DMS153 treated with DMSO at 0.1 percent for 48 hours (cell line): ENCODE results near the gene GCN1.

Source experiments
- DNase-seq: peaks from one replicate; lab custom pipeline; 2025; ENCODE audit not compliant: unreplicated experiment; lab: John Stamatoyannopoulos, UW

GCN1 gene

DNA sequence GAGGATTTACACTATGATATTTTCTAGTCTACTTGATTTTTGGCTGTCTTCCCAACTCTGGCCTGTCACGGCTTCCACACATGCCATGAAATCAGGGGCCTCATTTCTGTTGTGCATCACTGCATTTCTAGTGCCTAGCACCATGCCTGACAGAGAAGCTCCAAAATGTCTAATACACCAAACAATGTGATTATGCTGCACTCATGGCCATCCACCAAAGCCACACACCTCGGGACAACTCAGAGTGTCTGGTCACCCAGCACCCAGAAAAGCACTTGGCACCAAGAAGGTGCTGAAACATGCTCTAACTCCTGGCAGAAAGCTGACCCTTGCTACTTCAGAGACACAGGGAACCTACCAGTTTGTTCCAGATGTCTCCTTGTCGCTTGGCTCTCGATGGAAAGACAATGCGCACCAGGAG lies 11.3 kb downstream of the GCN1 start:
- DNase-seq = no peak

DNA sequence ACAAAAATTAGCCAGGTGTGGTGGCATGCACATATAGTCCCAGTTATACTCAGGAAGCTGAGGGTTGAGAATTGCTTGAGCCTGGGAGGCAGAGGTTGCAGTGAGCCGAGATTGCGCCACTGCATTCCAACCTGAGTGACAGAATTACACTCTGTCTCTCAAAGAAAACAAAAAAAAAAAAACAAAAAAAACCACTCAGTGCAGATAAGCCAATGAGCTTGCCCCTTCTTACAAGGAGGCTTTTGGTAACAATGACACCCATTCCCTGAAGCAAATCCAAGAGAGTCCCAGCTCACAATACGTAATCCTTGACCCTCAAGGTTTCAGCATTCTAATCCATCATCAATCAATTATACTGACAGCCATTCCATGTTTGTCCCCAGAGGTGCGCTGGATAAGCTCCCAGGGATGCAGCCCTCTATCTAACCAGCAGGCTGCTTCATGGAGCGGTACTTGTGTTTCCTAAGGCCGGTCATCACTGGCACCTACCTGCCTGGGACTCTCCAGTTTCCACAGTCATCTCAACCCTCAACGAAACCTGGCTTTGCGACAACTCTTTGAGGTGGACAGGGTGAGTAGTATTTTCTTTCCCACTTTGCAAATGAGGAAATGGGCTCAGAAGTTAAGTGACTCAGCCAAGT lies 12.4 kb downstream of the GCN1 start:
- no peak for DNase-seq

DNA sequence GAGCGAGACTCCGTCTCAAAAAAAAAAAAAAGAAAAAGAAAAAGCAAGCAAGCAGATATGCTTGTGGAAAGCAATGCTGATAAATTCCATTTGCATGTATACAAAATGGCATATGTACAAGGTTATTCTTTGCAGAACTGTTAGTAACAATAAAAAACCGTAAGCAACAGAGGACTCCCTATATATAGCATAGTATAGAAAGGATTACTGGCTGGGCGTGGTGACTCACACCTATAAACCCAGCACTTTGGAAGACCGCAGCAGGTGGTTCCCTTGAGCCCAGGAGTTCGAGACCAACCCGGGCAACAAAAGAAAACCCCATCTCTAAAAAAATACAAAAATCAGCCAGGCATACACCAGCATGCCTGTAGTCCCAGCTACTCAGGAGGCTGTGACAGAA lies 13.5 kb downstream of the GCN1 start:
- DNase-seq = no peak

DNA sequence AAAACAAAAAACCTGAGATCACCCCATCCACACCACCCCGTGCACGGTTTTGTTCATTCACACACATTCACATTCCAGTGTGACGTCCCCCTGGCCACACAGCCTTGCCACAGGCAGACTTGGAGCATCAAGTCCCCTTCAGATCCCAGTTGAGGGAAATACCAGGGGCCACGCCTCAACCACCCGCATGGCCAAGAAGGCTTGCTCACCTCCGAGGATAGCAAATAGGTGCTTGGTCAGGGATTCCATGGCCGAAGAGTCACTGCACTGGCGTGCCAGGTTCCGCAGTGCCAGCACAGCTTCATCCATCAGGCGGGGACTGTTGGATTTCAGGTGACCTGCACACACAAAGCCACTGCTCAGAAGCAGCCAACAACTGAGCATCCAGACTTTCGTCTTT lies 19.0 kb downstream of the GCN1 start:
- no peak for DNase-seq

DNA sequence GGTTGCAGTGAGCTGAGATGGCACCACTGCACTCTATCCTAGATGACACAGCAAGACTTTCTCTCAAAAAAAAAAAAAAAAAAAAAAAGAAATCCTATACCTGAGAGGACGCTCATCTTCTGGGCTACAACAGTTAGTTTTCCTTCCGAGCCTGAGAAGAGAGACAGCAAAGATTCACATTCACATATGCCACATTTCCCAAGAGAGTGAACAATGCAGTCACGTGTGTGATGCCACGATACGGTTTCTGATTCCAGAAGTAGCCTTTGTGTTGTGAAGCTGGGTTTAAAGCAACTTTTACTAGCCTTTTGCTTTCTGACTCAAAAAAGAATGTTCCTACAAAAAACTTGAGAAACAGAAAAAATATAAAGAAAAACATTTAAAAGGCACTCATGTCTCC lies 19.5 kb downstream of the GCN1 start:
- no peak for DNase-seq

DNA sequence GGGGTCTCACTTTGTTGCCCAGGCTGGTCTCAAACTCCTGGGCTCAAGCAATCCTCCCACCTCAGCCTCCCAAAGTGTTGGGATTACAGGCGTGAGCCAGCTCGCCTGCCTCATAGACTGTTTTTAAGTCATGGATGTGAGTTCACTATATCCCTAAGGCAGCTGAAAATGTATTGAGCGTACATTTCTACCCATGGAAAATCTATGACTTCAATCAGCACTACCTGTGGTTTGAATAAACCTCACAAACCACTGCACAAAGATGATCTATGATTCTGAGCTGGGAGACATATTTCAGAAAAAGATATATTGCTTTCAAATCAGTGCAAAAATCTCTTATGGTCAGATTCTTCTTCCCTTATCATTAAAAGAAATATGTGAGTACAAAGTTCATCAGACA lies 22.5 kb downstream of the GCN1 start:
- DNase-seq = no peak

DNA sequence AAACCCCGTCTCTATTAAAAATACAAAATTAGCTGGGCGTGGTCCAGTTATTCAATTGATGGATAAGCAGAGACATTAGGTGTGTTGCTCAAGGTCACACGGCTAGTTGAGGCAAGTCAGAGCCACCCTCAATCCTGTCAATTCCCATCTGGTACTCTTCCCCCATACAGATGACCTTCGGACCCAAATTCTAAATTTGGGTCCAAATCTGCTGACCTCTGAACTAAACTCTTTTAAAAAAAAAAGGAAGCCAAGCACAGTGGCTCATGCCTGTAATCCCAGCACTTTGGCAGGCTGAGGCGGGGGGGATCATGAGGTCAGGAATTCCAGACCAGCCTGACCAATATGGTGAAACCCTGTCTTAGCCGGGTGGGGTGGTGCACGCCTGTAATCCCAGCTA lies 23.9 kb downstream of the GCN1 start:
- DNase-seq = no peak

DNA sequence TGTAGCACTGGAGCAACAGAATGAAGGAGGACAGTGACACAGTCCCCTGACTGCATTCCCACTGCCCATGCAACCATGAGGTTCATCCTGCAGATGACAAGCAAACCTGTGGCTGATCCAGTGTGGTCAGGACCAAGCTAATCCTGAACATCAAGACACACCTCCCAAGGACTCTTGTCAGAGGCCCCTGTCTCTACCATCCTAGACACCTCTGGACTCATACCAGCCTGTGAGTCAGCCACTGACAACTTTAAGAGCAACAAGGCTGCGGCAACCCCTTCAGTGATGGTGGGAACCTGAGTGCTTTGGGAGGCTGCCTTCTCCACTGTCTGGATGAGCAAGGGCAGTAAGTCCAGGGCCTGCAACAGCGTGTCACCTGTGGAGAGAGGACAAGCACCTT lies 24.6 kb downstream of the GCN1 start:
- no peak for DNase-seq

DNA sequence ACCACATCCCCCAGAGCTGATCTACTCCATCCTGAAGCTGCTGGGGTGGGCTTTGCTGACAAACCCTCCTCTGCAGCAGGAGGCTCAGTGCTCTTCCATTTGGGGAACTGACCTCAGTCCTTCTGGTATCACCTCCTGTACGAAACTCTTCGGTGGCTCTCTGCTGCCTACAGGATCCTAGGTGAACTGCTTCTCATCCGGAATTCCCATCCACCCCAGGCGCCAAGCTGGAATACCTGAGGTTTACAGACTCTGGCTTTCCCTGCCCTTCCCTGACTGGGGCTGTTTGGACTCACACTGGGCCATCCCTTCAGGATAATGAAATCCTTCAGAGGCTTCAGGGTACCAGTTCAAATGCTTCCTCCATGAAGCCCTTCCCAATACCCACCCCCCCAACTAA lies 26.2 kb downstream of the GCN1 start:
- no peak for DNase-seq

DNA sequence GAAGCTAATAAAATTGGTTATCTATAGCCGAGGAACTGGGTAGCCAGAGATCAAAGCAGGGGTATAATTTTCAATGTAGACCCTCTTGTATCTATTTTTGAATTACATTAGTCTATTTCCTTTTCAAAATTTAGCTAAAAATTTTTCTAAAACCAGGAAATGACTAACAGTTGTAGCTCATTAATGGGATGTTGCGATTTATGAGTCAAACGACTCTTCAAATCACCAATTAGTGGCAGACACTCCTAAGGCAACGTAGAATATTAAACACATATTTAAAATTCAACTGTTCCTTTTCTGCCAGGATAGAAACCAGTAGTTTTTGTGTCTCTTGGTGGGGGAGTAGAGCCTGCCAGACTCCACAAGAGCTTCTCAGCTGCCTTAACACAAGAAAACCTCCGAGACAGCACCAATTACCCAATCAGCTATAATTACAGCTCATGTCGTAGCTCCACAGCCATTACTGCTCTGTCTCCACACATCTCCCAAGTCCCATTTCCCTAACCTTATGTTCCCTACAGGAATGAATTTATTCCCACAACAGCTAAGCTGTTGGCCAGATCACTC lies 26.9 kb downstream of the GCN1 start:
- DNase-seq = no peak

DNA sequence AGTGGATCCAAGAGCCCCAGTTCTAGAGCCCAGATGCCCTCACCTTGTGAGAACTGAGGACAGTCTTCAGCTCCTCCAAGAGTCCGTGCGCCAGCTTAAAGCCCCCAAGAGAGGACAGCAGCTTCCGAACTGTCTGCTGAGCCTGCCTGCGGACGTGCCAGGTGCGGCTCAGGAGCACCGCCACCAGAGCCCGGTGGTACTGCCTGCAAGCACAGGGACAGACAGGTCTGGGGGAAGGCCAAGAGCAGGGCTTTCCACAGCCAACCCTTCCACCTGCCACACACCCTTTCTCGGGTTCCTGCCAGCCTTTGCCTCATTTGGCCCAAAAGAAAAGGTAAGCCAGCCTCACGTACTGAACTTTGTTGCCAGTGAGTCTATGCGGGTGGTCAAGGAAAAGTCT lies 30.2 kb downstream of the GCN1 start:
- no peak for DNase-seq

DNA sequence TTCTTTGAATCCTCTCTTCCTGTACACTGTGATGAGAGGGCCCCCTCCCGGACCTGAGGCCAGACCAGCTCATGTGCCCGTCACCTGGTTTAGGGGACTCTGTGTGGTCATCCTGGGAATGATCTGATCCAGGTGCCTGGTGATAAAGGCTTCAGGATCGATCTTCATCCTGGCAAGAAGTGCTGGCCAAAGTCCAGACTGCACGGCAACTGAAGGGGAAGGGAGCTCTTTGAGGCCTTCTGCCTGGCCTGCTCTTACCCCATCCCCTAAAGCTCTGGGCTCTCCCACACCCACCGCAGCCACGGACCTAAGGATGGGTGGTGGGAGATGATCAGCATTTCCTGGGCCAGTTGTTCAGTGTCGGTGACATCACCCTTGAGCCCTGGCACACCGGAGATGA lies 31.8 kb downstream of the GCN1 start:
- no peak for DNase-seq

DNA sequence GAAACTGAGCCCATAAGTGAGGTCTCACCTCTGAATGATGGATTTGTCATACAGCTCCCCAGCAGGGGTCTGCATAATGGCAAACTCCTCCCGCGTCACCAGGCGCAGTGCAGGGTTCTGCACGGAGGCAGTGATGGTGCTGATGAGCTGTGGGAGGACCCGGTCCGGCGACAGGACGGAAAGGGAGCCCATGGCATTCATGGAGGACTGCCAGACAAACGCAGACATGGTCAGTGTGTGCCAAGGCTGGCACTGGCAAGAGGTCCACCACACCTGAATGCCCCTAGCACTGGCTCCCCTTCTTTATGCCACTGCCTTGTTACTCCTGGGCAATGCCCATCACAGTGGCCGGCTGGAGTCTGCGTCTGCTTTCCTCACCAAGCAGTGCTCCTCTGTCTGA lies 32.7 kb downstream of the GCN1 start:
- no peak for DNase-seq

DNA sequence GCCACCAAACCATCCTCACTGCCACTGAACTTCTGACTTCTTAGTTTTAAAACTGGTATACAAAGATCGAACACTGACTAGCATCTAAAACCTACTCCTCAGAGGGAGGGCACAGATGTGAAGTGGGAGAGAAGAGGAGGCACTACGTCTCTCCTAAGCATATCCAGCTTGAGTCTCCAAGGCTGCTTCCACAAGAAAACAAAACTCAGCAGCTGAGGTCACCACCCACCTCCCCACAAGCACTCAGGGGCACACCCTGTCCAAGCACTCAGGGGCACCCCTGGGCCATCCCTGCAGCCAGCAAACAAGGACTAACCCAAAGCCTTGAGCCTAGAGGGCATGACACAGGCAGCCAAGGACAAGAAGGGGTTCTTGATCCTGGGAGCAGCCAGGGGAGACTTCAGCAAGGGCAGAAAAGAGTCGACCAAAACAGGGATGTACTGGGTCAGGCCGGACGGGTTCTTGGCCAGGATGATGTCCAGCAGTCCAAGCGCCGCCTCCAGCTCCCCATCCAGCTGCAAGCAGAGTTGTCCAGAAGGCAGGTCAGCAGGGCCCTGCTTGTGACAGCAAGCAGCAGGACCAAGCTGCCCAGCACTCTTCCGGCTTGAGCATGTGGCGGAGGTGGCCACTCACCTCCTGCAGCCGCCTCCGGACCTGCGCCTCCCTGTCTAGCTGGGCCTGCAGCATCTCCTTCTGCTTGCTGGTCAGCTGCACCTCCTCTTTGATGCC lies 34.8 kb downstream of the GCN1 start:
- no peak for DNase-seq

DNA sequence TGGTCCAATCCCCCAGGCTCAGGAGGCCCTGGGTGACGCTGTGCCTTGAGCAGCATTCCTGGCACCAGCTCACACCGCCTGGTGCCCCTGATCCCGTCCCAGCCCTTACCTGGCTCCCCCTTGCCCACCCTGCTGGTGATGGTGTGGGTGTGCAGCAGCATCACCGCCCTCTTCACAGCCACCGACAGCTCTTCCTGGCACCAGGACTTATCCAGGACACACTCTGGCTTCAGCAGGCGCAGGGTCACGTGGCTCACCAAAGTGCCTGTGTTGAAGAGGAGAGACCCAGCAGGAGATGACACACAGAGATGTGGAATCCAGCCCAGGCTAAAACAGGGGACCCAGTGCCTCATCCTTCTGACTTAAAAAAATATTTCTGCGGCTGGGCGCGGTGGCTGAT lies 36.2 kb downstream of the GCN1 start:
- DNase-seq = no peak

DNA sequence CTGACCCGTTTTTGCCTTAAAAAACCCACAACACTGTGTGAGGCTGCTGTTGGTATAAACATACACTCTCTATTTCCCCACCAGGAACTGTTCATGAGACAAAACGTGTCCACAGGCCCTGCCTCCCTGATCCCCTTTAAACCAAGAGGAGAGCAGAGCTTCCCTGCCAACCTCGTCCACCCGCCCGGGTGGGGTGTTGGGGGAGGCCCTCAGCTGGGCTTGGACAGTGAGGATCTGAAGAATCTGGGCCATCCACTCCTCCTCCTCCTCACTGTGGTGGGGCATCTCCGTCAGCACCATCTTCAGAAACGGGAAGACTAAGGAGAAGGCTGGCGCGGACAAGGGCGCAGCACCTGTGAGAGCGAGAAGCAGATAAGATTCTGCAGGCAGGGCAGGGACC lies 36.8 kb downstream of the GCN1 start:
- no peak for DNase-seq

DNA sequence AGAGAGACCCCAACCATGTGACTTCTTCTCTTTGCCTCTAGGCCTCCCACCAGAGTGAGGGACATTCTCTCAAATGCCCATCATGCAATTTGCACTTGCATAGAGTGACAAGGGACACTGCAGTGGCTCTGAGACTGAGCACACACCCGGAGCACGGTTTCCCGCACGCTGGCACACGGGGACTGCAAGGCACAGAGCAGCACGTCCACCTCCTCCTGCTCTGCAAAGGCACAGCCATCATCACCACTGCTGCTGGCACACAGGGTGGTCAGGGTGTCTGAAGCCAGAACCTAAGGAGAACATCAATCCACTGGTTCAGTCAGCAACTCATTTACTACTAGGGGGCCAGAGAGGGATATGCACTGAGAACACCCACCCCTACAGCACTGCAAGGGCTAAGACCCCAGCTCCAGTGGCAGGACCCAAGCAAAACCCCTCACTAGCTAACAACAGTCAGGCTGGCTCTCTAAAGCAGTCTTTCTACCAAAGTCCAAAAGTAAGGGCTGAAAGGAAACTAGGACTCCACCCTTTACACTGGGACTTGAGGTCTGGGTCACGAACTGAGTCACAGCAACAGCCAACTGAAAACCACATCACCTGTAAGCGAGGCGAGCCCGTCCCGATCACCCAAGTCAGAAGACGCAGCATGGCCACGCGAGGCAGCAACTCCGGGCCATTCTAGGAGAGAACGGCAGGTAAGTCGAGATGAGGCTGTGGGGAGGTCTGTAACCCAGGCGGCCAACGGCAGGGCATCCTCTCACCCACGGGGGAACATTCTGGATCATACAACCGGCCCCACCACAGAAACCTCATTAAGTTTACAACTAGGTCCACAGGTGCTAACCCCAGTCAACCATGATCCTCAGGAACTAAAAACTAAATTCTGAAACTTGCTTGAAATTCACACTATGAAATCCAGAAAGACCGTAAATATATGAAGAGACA lies 37.9 kb downstream of the GCN1 start:
- DNase-seq = no peak

DNA sequence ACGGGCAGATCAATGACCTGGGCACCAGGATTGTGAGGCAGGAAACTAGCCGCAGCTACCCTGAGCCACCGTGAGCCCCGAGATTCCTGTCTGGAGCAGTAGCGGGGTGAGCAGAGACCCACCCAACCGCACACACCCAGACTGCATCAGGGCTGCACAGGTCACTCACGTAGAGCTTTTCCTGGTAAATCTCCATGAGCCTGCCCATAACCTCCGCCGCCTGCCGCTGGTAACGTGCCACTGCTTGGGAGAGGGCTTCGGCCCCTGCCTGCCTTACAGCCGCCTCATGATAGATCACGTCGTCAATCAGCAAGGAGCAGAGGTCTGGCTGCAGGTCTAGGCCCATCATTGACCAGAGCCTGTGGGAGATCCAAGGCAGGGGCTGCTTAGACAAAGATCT lies 39.4 kb downstream of the GCN1 start:
- DNase-seq = no peak

DNA sequence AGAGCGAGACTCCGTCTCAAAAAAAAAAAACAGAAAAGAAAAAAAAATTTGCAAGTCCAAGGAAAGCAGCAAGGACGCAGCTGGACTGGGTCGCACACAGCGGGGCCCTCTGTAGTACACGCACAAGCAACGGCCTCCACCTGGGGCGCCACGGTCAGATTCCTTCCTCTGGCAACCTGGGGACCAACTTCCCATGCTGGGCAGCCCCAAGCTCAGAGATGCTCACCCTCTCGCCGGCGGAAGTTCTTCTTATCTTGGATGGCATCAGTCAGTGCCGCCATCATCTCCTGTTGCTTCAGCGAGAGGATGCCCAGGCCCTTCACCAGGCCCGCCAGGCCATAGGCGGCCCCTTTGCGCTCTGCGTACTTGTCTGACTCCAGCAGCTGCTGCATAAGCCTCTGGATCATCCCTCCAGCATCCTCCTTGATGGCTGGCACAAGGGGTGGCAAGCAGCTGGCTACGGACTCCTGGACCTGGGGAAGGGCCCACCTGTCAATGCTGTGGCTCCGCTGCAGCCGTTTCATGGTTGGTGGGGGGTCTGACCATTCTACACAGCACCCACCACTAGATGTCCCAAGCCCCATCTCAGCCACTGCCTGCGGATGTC lies 43.5 kb downstream of the GCN1 start:
- no peak for DNase-seq

DNA sequence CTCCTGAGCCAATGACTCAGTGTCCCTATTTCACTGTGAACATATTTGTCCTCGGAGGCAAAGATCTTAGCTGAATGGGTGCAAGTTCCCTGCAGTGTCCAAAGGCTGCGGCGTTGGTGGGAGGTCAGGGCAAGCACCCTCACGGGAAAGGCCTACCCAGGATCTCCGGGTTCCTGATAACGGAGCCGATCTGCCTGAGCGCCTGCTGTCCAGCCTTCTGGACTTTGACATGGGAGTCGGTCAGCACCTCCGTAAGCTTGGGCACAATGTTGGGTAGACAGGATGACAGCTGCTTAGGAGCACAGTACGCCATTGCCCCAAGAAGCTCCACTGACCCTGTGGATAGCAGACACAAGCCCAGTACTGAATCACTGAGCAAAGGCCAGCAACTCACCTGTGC lies 46.5 kb downstream of the GCN1 start:
- no peak for DNase-seq

DNA sequence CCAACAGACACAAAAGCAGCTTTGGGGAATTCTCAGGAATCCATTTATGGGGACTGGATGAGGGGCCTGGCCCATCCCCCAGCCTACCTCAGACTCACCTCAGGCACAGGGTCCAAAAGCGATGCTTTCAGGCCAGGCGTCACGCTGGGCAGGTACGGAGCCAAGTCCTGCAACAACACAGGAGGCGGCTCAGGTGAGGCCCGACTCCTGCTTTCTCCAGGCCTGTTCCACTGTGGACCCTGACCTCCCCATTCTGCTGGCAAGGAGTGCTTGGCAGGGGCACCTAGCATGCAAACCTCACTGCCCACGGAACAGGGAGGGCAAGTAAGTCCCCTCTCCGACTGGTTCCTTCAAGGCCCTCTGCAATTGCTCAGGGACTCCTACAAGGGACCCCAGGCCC lies 49.4 kb downstream of the GCN1 start:
- no peak for DNase-seq
